OCI-LY7 (cell line): ENCODE measurements around the gene C10orf71.

Experiments used
- CTCF ChIP-seq: fragments of 200-600 bp; sonication (generic); conservative IDR thresholded peaks from 2 replicates; pipeline ENCODE4 v1.5.1; 2014; ENCODE audit warnings: mild to moderate bottlenecking, antibody characterized with exemption, low read length, moderate library complexity, mixed read lengths
- EZH2phosphoT487 ChIP-seq: fragments of 200-600 bp; sonication (generic); IDR thresholded peaks from 2 replicates; pipeline ENCODE4 v1.6.1; 2018; ENCODE audit warnings: low read depth, borderline replicate concordance, mild to moderate bottlenecking, mixed run types, antibody characterized with exemption, low read length, moderate library complexity, mixed read lengths

GRCh38 chr10:49296836-49297235 lies 2.1 kb upstream of the C10orf71 start:
- TF ChIP-seq CTCF = no peak
- no peak for TF ChIP-seq EZH2phosphoT487
